HL-60 (cell line): ENCODE measurements around the gene RINL.

ENCODE experiments used
- DNase-seq, 2 experiments: peaks; one replicate each; pipeline ENCODE4 v3.0.0-alpha.2; 2010 to 2020; ENCODE audit warnings: low read depth in 1 of 2, low spot score in 1 of 2
- H3K27ac ChIP-seq: fragments of 250-450 bp; sonication (Bioruptor Pico); replicated peaks from 2 replicates; pipeline ENCODE4 v1.5.1; 2020; ENCODE audit warnings: mild to moderate bottlenecking, moderate library complexity
- H3K27me3 ChIP-seq: fragments of 250-450 bp; sonication (Bioruptor Pico); 2 replicates; pipeline ENCODE4 v1.5.1; 2021; ENCODE audit warnings: mild to moderate bottlenecking, moderate library complexity; ENCODE audit not compliant: insufficient read depth, poor library complexity, severe bottlenecking
- H3K4me3 ChIP-seq: replicated peaks from 2 replicates; pipeline ENCODE4 v1.5.1; 2011; ENCODE audit warnings: mild to moderate bottlenecking, control low read depth, low read length; ENCODE audit not compliant: insufficient read depth
- GABPA ChIP-seq: IDR thresholded peaks from 2 replicates; pipeline ENCODE4 v1.6.1; 2012; ENCODE audit warnings: low read depth
- POLR2AphosphoS5 ChIP-seq: IDR thresholded peaks from 2 replicates; pipeline ENCODE4 v1.6.1; 2012; ENCODE audit warnings: low read depth
- SPI1 ChIP-seq: IDR thresholded peaks from 2 replicates; pipeline ENCODE4 v1.6.1; 2012; ENCODE audit warnings: low read depth, mild to moderate bottlenecking, borderline replicate concordance
- TF ChIP-seq, protein P1 (sequence below): IDR thresholded peaks from 2 replicates; pipeline ENCODE4 v1.6.1; 2012; ENCODE audit warnings: low read depth; ENCODE audit not compliant: insufficient replicate concordance
- TF ChIP-seq, protein P2 (sequence below): IDR thresholded peaks from one replicate; pipeline ENCODE4 v1.5.1; 2011; ENCODE audit warnings: low read length, control low read depth, inconsistent platforms; ENCODE audit not compliant: insufficient read depth

RINL gene

GRCh38 chr19:38893341-38893771 lies 15.3 kb upstream of the RINL start:
- Histone ChIP-seq H3K27me3 (no peaks in the 10 kb centered on the region), H3K4me3 (no peak overlapping the region), H3K27ac (no peak overlapping the region)
- TF ChIP-seq, protein P1, sequence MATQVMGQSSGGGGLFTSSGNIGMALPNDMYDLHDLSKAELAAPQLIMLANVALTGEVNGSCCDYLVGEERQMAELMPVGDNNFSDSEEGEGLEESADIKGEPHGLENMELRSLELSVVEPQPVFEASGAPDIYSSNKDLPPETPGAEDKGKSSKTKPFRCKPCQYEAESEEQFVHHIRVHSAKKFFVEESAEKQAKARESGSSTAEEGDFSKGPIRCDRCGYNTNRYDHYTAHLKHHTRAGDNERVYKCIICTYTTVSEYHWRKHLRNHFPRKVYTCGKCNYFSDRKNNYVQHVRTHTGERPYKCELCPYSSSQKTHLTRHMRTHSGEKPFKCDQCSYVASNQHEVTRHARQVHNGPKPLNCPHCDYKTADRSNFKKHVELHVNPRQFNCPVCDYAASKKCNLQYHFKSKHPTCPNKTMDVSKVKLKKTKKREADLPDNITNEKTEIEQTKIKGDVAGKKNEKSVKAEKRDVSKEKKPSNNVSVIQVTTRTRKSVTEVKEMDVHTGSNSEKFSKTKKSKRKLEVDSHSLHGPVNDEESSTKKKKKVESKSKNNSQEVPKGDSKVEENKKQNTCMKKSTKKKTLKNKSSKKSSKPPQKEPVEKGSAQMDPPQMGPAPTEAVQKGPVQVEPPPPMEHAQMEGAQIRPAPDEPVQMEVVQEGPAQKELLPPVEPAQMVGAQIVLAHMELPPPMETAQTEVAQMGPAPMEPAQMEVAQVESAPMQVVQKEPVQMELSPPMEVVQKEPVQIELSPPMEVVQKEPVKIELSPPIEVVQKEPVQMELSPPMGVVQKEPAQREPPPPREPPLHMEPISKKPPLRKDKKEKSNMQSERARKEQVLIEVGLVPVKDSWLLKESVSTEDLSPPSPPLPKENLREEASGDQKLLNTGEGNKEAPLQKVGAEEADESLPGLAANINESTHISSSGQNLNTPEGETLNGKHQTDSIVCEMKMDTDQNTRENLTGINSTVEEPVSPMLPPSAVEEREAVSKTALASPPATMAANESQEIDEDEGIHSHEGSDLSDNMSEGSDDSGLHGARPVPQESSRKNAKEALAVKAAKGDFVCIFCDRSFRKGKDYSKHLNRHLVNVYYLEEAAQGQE: no peak
- TF ChIP-seq, protein P2, sequence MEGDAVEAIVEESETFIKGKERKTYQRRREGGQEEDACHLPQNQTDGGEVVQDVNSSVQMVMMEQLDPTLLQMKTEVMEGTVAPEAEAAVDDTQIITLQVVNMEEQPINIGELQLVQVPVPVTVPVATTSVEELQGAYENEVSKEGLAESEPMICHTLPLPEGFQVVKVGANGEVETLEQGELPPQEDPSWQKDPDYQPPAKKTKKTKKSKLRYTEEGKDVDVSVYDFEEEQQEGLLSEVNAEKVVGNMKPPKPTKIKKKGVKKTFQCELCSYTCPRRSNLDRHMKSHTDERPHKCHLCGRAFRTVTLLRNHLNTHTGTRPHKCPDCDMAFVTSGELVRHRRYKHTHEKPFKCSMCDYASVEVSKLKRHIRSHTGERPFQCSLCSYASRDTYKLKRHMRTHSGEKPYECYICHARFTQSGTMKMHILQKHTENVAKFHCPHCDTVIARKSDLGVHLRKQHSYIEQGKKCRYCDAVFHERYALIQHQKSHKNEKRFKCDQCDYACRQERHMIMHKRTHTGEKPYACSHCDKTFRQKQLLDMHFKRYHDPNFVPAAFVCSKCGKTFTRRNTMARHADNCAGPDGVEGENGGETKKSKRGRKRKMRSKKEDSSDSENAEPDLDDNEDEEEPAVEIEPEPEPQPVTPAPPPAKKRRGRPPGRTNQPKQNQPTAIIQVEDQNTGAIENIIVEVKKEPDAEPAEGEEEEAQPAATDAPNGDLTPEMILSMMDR: no peak
- no peak for TF ChIP-seq GABPA
- no peak for TF ChIP-seq SPI1
- TF ChIP-seq POLR2AphosphoS5: no peak
- no peak for DNase-seq

- Histone ChIP-seq H3K4me3 (no peak overlapping the region), H3K27me3 (no peaks in the 10 kb centered on the region), H3K27ac (no peak overlapping the region)
- TF ChIP-seq SPI1 (no peak), POLR2AphosphoS5 (no peak), GABPA (no peak)
- TF ChIP-seq, protein P1: no peak
- TF ChIP-seq, protein P2: no peak
- DNase-seq: no peak
Measured at GRCh38 chr19:38892841-38893240, 14.8 kb upstream of the RINL start.

GRCh38 chr19:38891771-38892170 lies 13.7 kb upstream of the RINL start:
- Histone ChIP-seq H3K27me3 (no peaks in the 10 kb centered on the region), H3K27ac (no peak overlapping the region), H3K4me3 (no peak overlapping the region)
- TF ChIP-seq POLR2AphosphoS5: no peak
- TF ChIP-seq, protein P1: no peak
- TF ChIP-seq, protein P2: no peak
- TF ChIP-seq SPI1: no peak
- TF ChIP-seq GABPA: no peak
- no peak for DNase-seq
